HepG2 (cell line): ENCODE results near the gene UTF1. TPM values are rescaled to one million over a fixed set of nuclear protein-coding genes. Genes with fewer than 3 reads are reported as not detected.

Experiments used
- ATAC-seq: fragments of 200-7000 bp; cut with Tn5 transposase; 3 replicates; pipeline ENCODE4 v1.9.1; 2020; ENCODE audit warnings: mild to moderate bottlenecking, moderate library complexity
- BruUV-seq: library from RNA; stranded (reverse); fragments of 400-500 nt; replicated peaks from 2 replicates; lab custom pipeline; 2021; lab: Mats Ljungman, UMichigan
- CTCF ChIA-PET: fragments of 300-600 bp; formaldehyde crosslinking; extraction: SDS; loops from one replicate; lab custom pipeline; 2021; ENCODE audit warnings: low total read pairs, inconsistent platforms, low intra/inter-chr PET ratio; lab: Yijun Ruan, JAX
- POLR2A ChIA-PET: fragments of 350-600 bp; sonication (Branson Sonifier 250); formaldehyde crosslinking; loops from one replicate; lab custom pipeline; 2020; ENCODE audit warnings: antibody characterized with exemption, inconsistent platforms; lab: Yijun Ruan, JAX
- DNase-seq: peaks from one replicate; pipeline ENCODE4 v3.0.0-alpha.2; 2015; ENCODE audit warnings: low spot score
- FAIRE-seq: peaks from 3 replicates; lab custom pipeline; 2011; peaks lifted over from hg19 to GRCh38; lab: Jason Lieb, UNC
- H2AFZ ChIP-seq: one replicate; pipeline ENCODE4 v1.6.1; 2011; ENCODE audit warnings: low read length, inconsistent platforms
- H3K27ac ChIP-seq: fragments of 300-600 bp; 3 replicates; pipeline ENCODE4 v1.8.0; 2011; ENCODE audit warnings: mixed run types, mild to moderate bottlenecking, mixed read lengths, low read length, inconsistent platforms; ENCODE audit not compliant: insufficient read depth; ENCODE audit errors: extremely low read length
- H3K27me3 ChIP-seq, 2 experiments: fragments of 200-600 bp in 1 of 2; 2 replicates in 1 of 2; 3 replicates in 1 of 2; pipeline versions ENCODE4 v1.6.0 to v1.8.0; 2011; ENCODE audit warnings: low read length in 2 of 2, mild to moderate bottlenecking in 2 of 2, moderate library complexity in 2 of 2, inconsistent platforms in 1 of 2; ENCODE audit not compliant: insufficient read depth in 2 of 2, control insufficient read depth in 1 of 2
- H3K36me3 ChIP-seq, 2 experiments: fragments of 200-600 bp in 1 of 2; replicated peaks in 1 of 2; 2 replicates in 1 of 2; 3 replicates in 1 of 2; pipeline versions ENCODE4 v1.5.1 to v1.8.0; 2011; ENCODE audit warnings: low read length in 2 of 2, inconsistent platforms in 1 of 2; ENCODE audit not compliant: insufficient read depth in 2 of 2, control insufficient read depth in 1 of 2
- H3K4me1 ChIP-seq: 2 replicates; pipeline ENCODE4 v1.5.1; 2012; ENCODE audit warnings: low read length, inconsistent platforms; ENCODE audit not compliant: insufficient read depth
- H3K4me2 ChIP-seq: 2 replicates; pipeline ENCODE4 v1.6.0; 2011; ENCODE audit warnings: low read depth, low read length, inconsistent platforms
- H3K4me3 ChIP-seq, 3 experiments: fragments of 200-600 bp in 1 of 3; sonication (generic), shearing (Covaris generic) in 1 of 3; replicated peaks in 1 of 3; 2 replicates each; pipeline ENCODE4 v1.5.1; 2011 to 2016; ENCODE audit warnings: low read length in 3 of 3, inconsistent platforms in 2 of 3, low read depth in 2 of 3, mild to moderate bottlenecking in 2 of 3, control low read depth in 1 of 3, mixed read lengths in 1 of 3; ENCODE audit not compliant: insufficient read depth in 1 of 3
- H3K79me2 ChIP-seq: one replicate; pipeline ENCODE4 v1.6.1; 2011; ENCODE audit warnings: low read length, inconsistent platforms; ENCODE audit not compliant: insufficient read depth
- H3K9ac ChIP-seq: 2 replicates; pipeline ENCODE4 v1.6.0; 2011; ENCODE audit warnings: mild to moderate bottlenecking, low read depth, low read length, inconsistent platforms; ENCODE audit not compliant: insufficient read depth
- H3K9me3 ChIP-seq: 2 replicates; pipeline ENCODE4 v1.5.1; 2012; ENCODE audit warnings: mild to moderate bottlenecking, low read length
- H4K20me1 ChIP-seq: 2 replicates; pipeline ENCODE4 v1.6.0; 2011; ENCODE audit warnings: inconsistent platforms, mild to moderate bottlenecking, low read length, moderate library complexity; ENCODE audit not compliant: insufficient read depth
- AGO2 ChIP-seq: fragments of 200-400 bp; formaldehyde crosslinking; optimal IDR thresholded peaks from 2 replicates; pipeline ENCODE3; 2017; ENCODE audit warnings: mild to moderate bottlenecking, low read depth, low read length, moderate library complexity
- ARNT2 ChIP-seq: sonication (generic); formaldehyde crosslinking; IDR thresholded peaks from 2 replicates; pipeline ENCODE4 v1.8.0; 2022; ENCODE audit warnings: mild to moderate bottlenecking, low read depth, missing genetic modification reagents, moderate library complexity
- FOXA3 ChIP-seq: IDR thresholded peaks from 2 replicates; pipeline ENCODE4 v1.6.1; 2016; ENCODE audit warnings: missing genetic modification reagents, missing compliant biosample characterization
- HNRNPL ChIP-seq: fragments of 200-400 bp; formaldehyde crosslinking; IDR thresholded peaks from 2 replicates; pipeline ENCODE4 v1.6.1; 2017; ENCODE audit warnings: mild to moderate bottlenecking, low read depth, low read length
- PBX3 ChIP-seq: sonication (generic); formaldehyde crosslinking; IDR thresholded peaks from 2 replicates; pipeline ENCODE4 v1.8.1; 2023; ENCODE audit warnings: missing genetic modification reagents, inconsistent platforms, borderline replicate concordance
- REPIN1 ChIP-seq: sonication (generic); formaldehyde crosslinking; IDR thresholded peaks from 2 replicates; pipeline ENCODE4 v1.8.0; 2022; ENCODE audit warnings: missing genetic modification reagents, low read depth, mild to moderate bottlenecking, borderline replicate concordance
- SMARCC2 ChIP-seq: fragments of 450-650 bp; IDR thresholded peaks from 2 replicates; pipeline ENCODE4 v1.6.1; 2017; ENCODE audit warnings: antibody characterized with exemption, mild to moderate bottlenecking
- TCF7 ChIP-seq: sonication (generic); IDR thresholded peaks from 2 replicates; pipeline ENCODE4 v1.6.1; 2016; ENCODE audit warnings: antibody characterized with exemption, low read depth
- TFE3 ChIP-seq: IDR thresholded peaks from 2 replicates; pipeline ENCODE4 v1.6.1; 2016
- THAP9 ChIP-seq: sonication (generic); formaldehyde crosslinking; IDR thresholded peaks from 2 replicates; pipeline ENCODE4; 2020; ENCODE audit warnings: missing genetic modification reagents, mild to moderate bottlenecking, borderline replicate concordance
- ZBTB21 ChIP-seq: sonication (generic); formaldehyde crosslinking; IDR thresholded peaks from 2 replicates; pipeline ENCODE4 v1.4.0; 2020; ENCODE audit warnings: missing genetic modification reagents
- ZFP41 ChIP-seq: sonication (generic); formaldehyde crosslinking; IDR thresholded peaks from 2 replicates; pipeline ENCODE4 v1.4.0; 2020; ENCODE audit warnings: mild to moderate bottlenecking, missing genetic modification reagents, borderline replicate concordance
- ZNF251 ChIP-seq: sonication (generic); formaldehyde crosslinking; IDR thresholded peaks from 2 replicates; pipeline ENCODE4 v1.9.0; 2021; ENCODE audit warnings: mild to moderate bottlenecking, missing genetic modification reagents
- ZNF280B ChIP-seq: sonication (generic); formaldehyde crosslinking; IDR thresholded peaks from 2 replicates; pipeline ENCODE4 v1.5.0; 2020; ENCODE audit warnings: missing genetic modification reagents, mild to moderate bottlenecking, borderline replicate concordance
- ZNF512B ChIP-seq: sonication (generic); formaldehyde crosslinking; IDR thresholded peaks from 2 replicates; pipeline ENCODE4 v1.5.1; 2020; ENCODE audit warnings: missing genetic modification reagents, mild to moderate bottlenecking, borderline replicate concordance
- ZNF652 ChIP-seq: IDR thresholded peaks from 2 replicates; pipeline ENCODE4 v1.6.1; 2016; ENCODE audit warnings: low read depth, borderline replicate concordance
- WGBS: methylation state at CpG from one replicate; pipeline ENCODE4 v1.1.6; 2017; ENCODE audit warnings: low lambda C conversion rate; 5-methylcytosine and 5-hydroxymethylcytosine counted together
- in situ Hi-C: cut with HindIII; loops from 2 replicates; pipeline ENCODE4 v1.10.0; 2017; ENCODE audit warnings: low pct_unique_long_range_greater_than_20kb; ENCODE audit not compliant: extremely low pct_ligation_motif_present
- intact Hi-C: fragments of 100-400 bp; cut with micrococcal nuclease; formaldehyde crosslinking; loops from one replicate; pipeline ENCODE4 v1.10.0; 2022; ENCODE audit not compliant: unreplicated experiment
- polyA plus RNA-seq, 8 experiments: library from polyadenylated mRNA; depleted of rRNA in 3 of 8; stranded (reverse) in 7 of 8; unstranded in 1 of 8; fragments of >200 nt; fragmentation: Illumina TruSeq in 4 of 8; extraction: Trizol in 4 of 8; gene quantifications; 2 replicates each; pipeline versions ENCODE4 v1.2.1 to v1.2.3, GENCODE V29; 2011 to 2016; ENCODE audit warnings: low read depth in 4 of 8, missing spikeins in 1 of 8, mixed read lengths in 1 of 8; ENCODE audit not compliant: insufficient read depth in 1 of 8
- total RNA-seq, 5 experiments: library from RNA; depleted of rRNA; stranded (reverse); fragments of >200 nt; fragmentation: Illumina TruSeq; extraction: Trizol; gene quantifications; 2 replicates each; pipeline ENCODE4 v1.2.3, GENCODE V29; 2016; ENCODE audit warnings: low read depth in 1 of 5

UTF1 gene
- total and polyA plus RNA-seq, 2 of the 13 experiments (the other 11 are each of a cell fraction or from before 2014, with no cell fraction given): not detected

GRCh38 chr10:133252223-133252552, 22.2 kb downstream of the UTF1 start:
- DNase-seq: no peak
- Histone ChIP-seq H3K79me2 (no peaks in the 10 kb centered on the region), H3K4me2 (no peak overlapping the region), H3K27me3 (peaks cover 26 to 76% of the 10 kb centered on the region in 2 experiments), H3K9me3 (no peaks in the 10 kb centered on the region), H3K36me3 (no peaks in the 10 kb centered on the region), H2AFZ (no peak overlapping the region), H4K20me1 (no peaks in the 10 kb centered on the region), H3K9ac (no peak overlapping the region), H3K27ac (no peak overlapping the region), H3K4me3 (no peak overlapping the region), H3K4me1 (peaks cover 12% of the 10 kb centered on the region)
- FAIRE-seq: no peak
- POLR2A ChIA-PET: no interaction called here
- CTCF ChIA-PET: no interaction called here
- BruUV-seq: no TSS peak
- intact Hi-C loops: no loop called here
- no peak for ATAC-seq
- 37% methylated on average over 12 of the region's 12 CpGs for WGBS
- in situ Hi-C loops: no loop called here
- TF ChIP-seq ZNF251 (CRISPR knock-in tag) (no peak), TCF7 (no peak), ARNT2 (CRISPR knock-in tag) (no peak), TFE3 (no peak), THAP9 (CRISPR knock-in tag) (no peak), FOXA3 (CRISPR knock-in tag) (no peak), ZFP41 (CRISPR knock-in tag) (no peak), ZBTB21 (CRISPR knock-in tag) (no peak), ZNF652 (CRISPR knock-in tag) (no peak), HNRNPL (no peak), ZNF512B (CRISPR knock-in tag) (no peak), AGO2 (no peak), ZNF280B (CRISPR knock-in tag) (no peak), REPIN1 (CRISPR knock-in tag) (no peak), PBX3 (no peak), SMARCC2 (no peak)
